Stomach (tissue), 9 donors: Measurements from ENCODE around the gene IQCE. TPM values are rescaled to one million over a fixed set of nuclear protein-coding genes. Genes with fewer than 3 reads are reported as not detected.
"Not testable (repeated sequence)": the region's sequence is repeated elsewhere in the genome, so short reads cannot be mapped to it uniquely, and the experiment has no call there.

Experiments used
- DNase-seq, 2 donors: peaks; one replicate each; pipeline versions ENCODE4 v3.0.0 to v3.0.0-alpha.2; 2013 to 2019
- H3K27ac ChIP-seq, 5 donors: fragments of 200-600 bp in 4 of 5; sonication (generic) in 4 of 5; one replicate each; pipeline ENCODE4 v1.5.1; 2013 to 2019; ENCODE audit warnings: mild to moderate bottlenecking in 1 of 5, moderate library complexity in 1 of 5
- H3K27me3 ChIP-seq, 3 donors: fragments of 200-600 bp; sonication (generic); one replicate each; pipeline ENCODE4 v1.5.1; 2017 to 2019; ENCODE audit warnings: mixed run types in 1 of 3
- H3K36me3 ChIP-seq, 4 donors: fragments of 200-600 bp; sonication (generic); 1 replicate in 3 of 4; 2 replicates in 1 of 4; pipeline ENCODE4 v1.5.1; 2016 to 2019
- H3K4me1 ChIP-seq, 4 donors: fragments of 200-600 bp; sonication (generic); one replicate each; pipeline ENCODE4 v1.5.1; 2016 to 2019
- H3K4me3 ChIP-seq, 4 donors: fragments of 200-600 bp; sonication (generic) in 3 of 4; one replicate each; pipeline ENCODE4 v1.5.1; 2016 to 2019; ENCODE audit warnings: mild to moderate bottlenecking in 1 of 4
- H3K9me3 ChIP-seq, 4 donors: fragments of 200-600 bp; sonication (generic); one replicate each; pipeline ENCODE4 v1.5.1; 2016 to 2019
- EP300 ChIP-seq: sonication (generic); formaldehyde crosslinking; IDR thresholded peaks from one replicate; pipeline ENCODE4 v1.6.1; 2017; ENCODE audit warnings: antibody characterized with exemption
- POLR2A ChIP-seq, 4 donors: fragments of 450-650 bp; IDR thresholded peaks; one replicate each; pipeline ENCODE4 v1.6.1; 2016; ENCODE audit warnings: antibody characterized with exemption in 4 of 4, control low read depth in 2 of 4, mild to moderate bottlenecking in 1 of 4, moderate library complexity in 1 of 4
- POLR2AphosphoS5 ChIP-seq, 3 donors: sonication (generic); formaldehyde crosslinking; IDR thresholded peaks; one replicate each; pipeline ENCODE4 v1.6.1; 2016; ENCODE audit warnings: antibody characterized with exemption in 3 of 3
- WGBS, 5 donors: extraction: QIAGEN DNeasy Blood & Tissue Kit in 3 of 5; methylation state at CpG; one replicate each; pipeline versions ENCODE4 v1.1.5 to v1.1.7; 2013 to 2018; 5-methylcytosine and 5-hydroxymethylcytosine counted together
- intact Hi-C: fragments of 100-400 bp; cut with DNase I; formaldehyde crosslinking; loops from one replicate; pipeline ENCODE4 v1.15.1; 2023; ENCODE audit warnings: low total_unique reads
- polyA plus RNA-seq, 3 donors: library from polyadenylated mRNA; stranded (reverse); fragments of 200-250 nt; gene quantifications; one replicate each; pipeline ENCODE4 v1.2.3, GENCODE V29; 2013
- total RNA-seq, 5 donors: library from RNA; depleted of rRNA; stranded (reverse); fragments of >200 nt; gene quantifications; one replicate each; pipeline versions ENCODE4 v1.1.0 to v1.2.3, GENCODE V29; 2014 to 2016
- TF ChIP-seq, protein P1 (sequence below), 7 experiments: fragments of 450-650 bp in 4 of 7; fragments of 200-600 bp in 3 of 7; sonication (generic) in 3 of 7; IDR thresholded peaks; one replicate each; pipeline ENCODE4 v1.5.1; 2016 to 2019; ENCODE audit warnings: antibody characterized with exemption in 7 of 7, control low read depth in 2 of 7, mild to moderate bottlenecking in 1 of 7
- donor health status: healthy with polysubstance abuse.
- donor health status: Bipolar disorder and iron deficiency.
- donor health status: healthy.

IQCE gene
- total and polyA plus RNA-seq, 8 donors: 1.8 to 248 (median 10.9) TPM

DNA sequence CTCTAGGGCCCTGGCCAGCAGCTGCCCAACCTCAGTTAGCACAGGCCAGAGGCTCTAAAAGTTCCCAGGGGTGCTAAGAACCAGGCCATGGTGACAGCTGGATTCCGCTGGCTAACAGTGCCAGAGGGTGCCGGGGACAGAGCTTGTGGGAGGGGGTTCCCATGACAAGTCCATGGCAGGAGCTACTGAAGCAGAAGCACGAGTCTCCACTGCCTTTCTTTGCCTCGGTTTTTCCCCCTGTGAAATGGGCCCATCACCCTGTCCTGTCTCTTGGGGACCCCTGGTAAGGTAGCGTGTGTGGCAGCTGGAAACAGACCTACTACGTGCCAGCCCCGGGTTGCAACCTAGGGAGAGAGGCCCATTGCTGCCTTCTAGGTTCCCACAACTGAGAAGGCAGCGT is 26.0 kb upstream of the IQCE start:
- WGBS, 5 donors: 81 to 89% (median 84%) methylated on average over 3 to 7 of the region's 8 CpGs; no CpG with 5 or more reads in 1 of the 5 donors
- peaks cover 39 to 41% (median 40%) of the 10 kb centered on the region in 4 donors for H3K4me1 ChIP-seq
- H3K27ac ChIP-seq, intact Hi-C loops, H3K9me3 ChIP-seq, H3K4me3 ChIP-seq, DNase-seq: not testable (repeated sequence)
- H3K27me3 ChIP-seq: peaks cover 0 to 22% (median 0%) of the 10 kb centered on the region in 3 donors
- H3K36me3 ChIP-seq: peaks cover 3 to 13% (median 9%) of the 10 kb centered on the region in 4 donors

- DNase-seq, H3K9me3 ChIP-seq, H3K4me3 ChIP-seq, intact Hi-C loops, H3K27ac ChIP-seq: not testable (repeated sequence)
- H3K36me3 ChIP-seq: peaks cover 10 to 18% (median 15%) of the 10 kb centered on the region in 4 donors
- H3K27me3 ChIP-seq: peaks cover 0 to 22% (median 0%) of the 10 kb centered on the region in 3 donors
- 34 to 77% (median 60%) methylated on average over 1 to 4 of the region's 8 CpGs for WGBS, 5 donors
- H3K4me1 ChIP-seq: peaks cover 31 to 33% (median 32%) of the 10 kb centered on the region in 4 donors
These were observed 25.2 kb upstream of the IQCE start for GRCh38 chr7:2533566-2533965.

GRCh38 chr7:2534214-2534613 is 24.6 kb upstream of the IQCE start:
- Histone ChIP-seq H3K27me3 (peaks cover 0 to 22% (median 0%) of the 10 kb centered on the region in 3 donors), H3K4me1 (peaks cover 25 to 27% (median 26%) of the 10 kb centered on the region in 4 donors), H3K36me3 (peaks cover 15 to 21% (median 19%) of the 10 kb centered on the region in 4 donors)
- H3K9me3 ChIP-seq, DNase-seq, H3K27ac ChIP-seq, intact Hi-C loops, H3K4me3 ChIP-seq: not testable (repeated sequence)
- 89 to 95% methylated on average over 10 to 11 of the region's 34 CpGs; no CpG with 5 or more reads in 3 of the 5 donors for WGBS, 5 donors

- H3K27ac ChIP-seq, H3K27me3 ChIP-seq, H3K4me3 ChIP-seq, H3K4me1 ChIP-seq, H3K9me3 ChIP-seq, DNase-seq, intact Hi-C loops: not testable (repeated sequence)
- peaks cover 25 to 39% (median 36%) of the 10 kb centered on the region in 4 donors for H3K36me3 ChIP-seq
- 61 to 89% (median 70%) methylated on average over 8 to 19 of the region's 19 CpGs for WGBS, 5 donors
These were observed 22.7 kb upstream of the IQCE start for GRCh38 chr7:2535872-2536627.

GRCh38 chr7:2537981-2538851 is 20.6 kb upstream of the IQCE start:
- WGBS, 5 donors: 78 to 93% (median 91%) methylated on average over 8 to 47 of the region's 47 CpGs
- Histone ChIP-seq H3K27me3 (no peaks in the 10 kb centered on the region), H3K27ac (no peak overlapping the region), H3K9me3 (no peaks in the 10 kb centered on the region), H3K4me3 (no peak overlapping the region), H3K4me1 (no peaks in the 10 kb centered on the region), H3K36me3 (peaks cover 44 to 61% (median 58%) of the 10 kb centered on the region in 4 donors)
- TF ChIP-seq EP300 (no peak), POLR2AphosphoS5 (IDR thresholded peaks at IDR 0.05) (no peak), POLR2A (IDR thresholded peaks at IDR 0.05) (no peak)
- TF ChIP-seq, protein P1, sequence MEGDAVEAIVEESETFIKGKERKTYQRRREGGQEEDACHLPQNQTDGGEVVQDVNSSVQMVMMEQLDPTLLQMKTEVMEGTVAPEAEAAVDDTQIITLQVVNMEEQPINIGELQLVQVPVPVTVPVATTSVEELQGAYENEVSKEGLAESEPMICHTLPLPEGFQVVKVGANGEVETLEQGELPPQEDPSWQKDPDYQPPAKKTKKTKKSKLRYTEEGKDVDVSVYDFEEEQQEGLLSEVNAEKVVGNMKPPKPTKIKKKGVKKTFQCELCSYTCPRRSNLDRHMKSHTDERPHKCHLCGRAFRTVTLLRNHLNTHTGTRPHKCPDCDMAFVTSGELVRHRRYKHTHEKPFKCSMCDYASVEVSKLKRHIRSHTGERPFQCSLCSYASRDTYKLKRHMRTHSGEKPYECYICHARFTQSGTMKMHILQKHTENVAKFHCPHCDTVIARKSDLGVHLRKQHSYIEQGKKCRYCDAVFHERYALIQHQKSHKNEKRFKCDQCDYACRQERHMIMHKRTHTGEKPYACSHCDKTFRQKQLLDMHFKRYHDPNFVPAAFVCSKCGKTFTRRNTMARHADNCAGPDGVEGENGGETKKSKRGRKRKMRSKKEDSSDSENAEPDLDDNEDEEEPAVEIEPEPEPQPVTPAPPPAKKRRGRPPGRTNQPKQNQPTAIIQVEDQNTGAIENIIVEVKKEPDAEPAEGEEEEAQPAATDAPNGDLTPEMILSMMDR (IDR thresholded peaks at IDR 0.05): no peak
- intact Hi-C loops: no loop called here
- DNase-seq: no peak

DNA sequence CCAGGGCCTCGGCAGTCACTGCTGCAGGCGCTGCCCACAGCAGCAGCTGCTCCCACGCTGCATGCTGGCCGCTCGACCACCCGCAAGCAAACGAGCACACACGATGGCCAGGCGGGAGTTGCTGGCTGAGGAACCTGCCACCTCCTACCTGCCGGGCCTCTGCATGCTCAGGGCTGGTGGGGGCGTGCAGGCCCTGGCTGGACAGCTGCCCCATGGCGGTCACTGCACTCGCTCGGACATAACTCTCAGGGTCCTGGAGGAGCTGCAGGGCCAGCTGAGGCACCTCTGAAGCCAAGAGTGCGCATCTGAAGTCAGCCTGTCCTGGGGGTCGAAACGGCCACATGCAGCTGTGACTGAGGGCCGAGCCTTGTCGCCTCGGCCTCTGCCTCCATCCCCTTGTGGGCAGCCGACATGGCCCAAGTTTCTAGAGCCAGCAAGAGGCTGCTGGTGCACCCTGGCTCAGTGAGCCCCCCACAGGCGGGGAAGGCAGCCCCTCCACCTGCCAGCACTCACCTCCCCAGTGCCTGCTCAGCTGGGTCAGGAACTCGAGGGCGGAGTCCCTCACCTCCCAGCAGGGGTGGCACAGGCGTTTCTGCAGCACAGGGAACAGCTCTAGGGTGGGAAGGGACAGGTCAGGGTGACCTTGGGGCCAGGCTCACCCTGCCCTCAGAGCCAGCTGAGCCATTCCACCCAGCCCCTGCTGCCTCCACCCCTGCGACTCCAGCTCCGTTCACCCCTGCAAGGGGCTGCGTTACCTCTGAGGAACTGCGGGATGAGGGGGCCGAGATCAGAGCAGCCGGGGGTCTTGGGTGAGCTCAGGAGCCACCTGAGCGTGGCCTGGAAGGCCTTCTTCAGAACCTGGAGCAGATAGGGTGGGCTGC is 19.5 kb upstream of the IQCE start:
- intact Hi-C loops: no loop called here
- no peak overlapping the region for H3K27ac ChIP-seq
- TF ChIP-seq POLR2AphosphoS5 (IDR thresholded peaks at IDR 0.05): no peak
- TF ChIP-seq, protein P1 (IDR thresholded peaks at IDR 0.05): no peak
- no peak for TF ChIP-seq POLR2A (IDR thresholded peaks at IDR 0.05)
- TF ChIP-seq EP300: no peak
- peaks cover 54 to 71% (median 68%) of the 10 kb centered on the region in 4 donors for H3K36me3 ChIP-seq
- H3K4me3 ChIP-seq: no peak overlapping the region
- H3K4me1 ChIP-seq: no peaks in the 10 kb centered on the region
- DNase-seq: peak in 1 of 2 donors; percentile 49
- no peaks in the 10 kb centered on the region for H3K9me3 ChIP-seq
- WGBS, 5 donors: 88 to 93% (median 90%) methylated on average over 14 to 32 of the region's 32 CpGs
- no peaks in the 10 kb centered on the region for H3K27me3 ChIP-seq
